IPS-NIHi11 (cell line): ENCODE measurements around the gene CRCP.
"Not testable (repeated sequence)": the region's sequence is repeated elsewhere in the genome, so short reads cannot be mapped to it uniquely, and the experiment has no call there.

ENCODE experiments used
- DNase-seq: peaks from one replicate; pipeline ENCODE4 v3.0.0; 2012; ENCODE audit warnings: mixed read lengths, low spot score

CRCP gene

GRCh38 chr7:66156035-66156434 lies 41.4 kb downstream of the CRCP start:
- not testable (repeated sequence) for DNase-seq

- no peak for DNase-seq
Measured at GRCh38 chr7:66157060-66157459, 42.4 kb downstream of the CRCP start.

GRCh38 chr7:66162622-66163021 lies 48.0 kb downstream of the CRCP start:
- no peak for DNase-seq

GRCh38 chr7:66163186-66163610 lies 48.6 kb downstream of the CRCP start:
- DNase-seq, result no peak

- DNase-seq, result no peak
Measured at GRCh38 chr7:66164356-66164755, 49.7 kb downstream of the CRCP start.

- DNase-seq, result no peak
Measured at GRCh38 chr7:66167773-66168387, 53.2 kb downstream of the CRCP start.

- DNase-seq, result no peak
Measured at GRCh38 chr7:66169616-66170015, 55.0 kb downstream of the CRCP start.

GRCh38 chr7:66170309-66171231 lies 55.9 kb downstream of the CRCP start:
- no peak for DNase-seq

- not testable (repeated sequence) for DNase-seq
Measured at GRCh38 chr7:66172536-66173401, 58.1 kb downstream of the CRCP start.

GRCh38 chr7:66173856-66174255 lies 59.2 kb downstream of the CRCP start:
- DNase-seq, result no peak

- not testable (repeated sequence) for DNase-seq
Measured at GRCh38 chr7:66175006-66175405, 60.4 kb downstream of the CRCP start.

- DNase-seq, result no peak
Measured at GRCh38 chr7:66176914-66177313, 62.3 kb downstream of the CRCP start.

- DNase-seq, result no peak
Measured at GRCh38 chr7:66178258-66178657, 63.6 kb downstream of the CRCP start.

- no peak for DNase-seq
Measured at GRCh38 chr7:66181329-66181728, 66.7 kb downstream of the CRCP start.

- DNase-seq, result no peak
Measured at GRCh38 chr7:66181845-66182244, 67.2 kb downstream of the CRCP start.

GRCh38 chr7:66182920-66183319 lies 68.3 kb downstream of the CRCP start:
- no peak for DNase-seq

GRCh38 chr7:66183700-66184099 lies 69.1 kb downstream of the CRCP start:
- no peak for DNase-seq

- DNase-seq, result no peak
Measured at GRCh38 chr7:66185680-66186187, 71.1 kb downstream of the CRCP start.

- no peak for DNase-seq
Measured at GRCh38 chr7:66186991-66187390, 72.3 kb downstream of the CRCP start.

- no peak for DNase-seq
Measured at GRCh38 chr7:66187905-66188304, 73.3 kb downstream of the CRCP start.

GRCh38 chr7:66188645-66189044 lies 74.0 kb downstream of the CRCP start:
- DNase-seq, result no peak
